PC-3 (cell line): ENCODE data around the gene DPPA2.

Experiments
- EZH2 ChIP-seq: fragments of 300-600 bp; sonication (generic); IDR thresholded peaks from one replicate; pipeline ENCODE4 v1.6.1; 2017; ENCODE audit warnings: antibody characterized with exemption, mild to moderate bottlenecking, low read length; ENCODE audit not compliant: unreplicated experiment
- EZH2phosphoT487 ChIP-seq: fragments of 300-600 bp; sonication (generic); IDR thresholded peaks from 2 replicates; pipeline ENCODE4 v1.6.1; 2018; ENCODE audit warnings: mild to moderate bottlenecking, antibody characterized with exemption, low read length, borderline replicate concordance
- TF ChIP-seq, protein P1 (sequence below): fragments of 300-600 bp; sonication (generic); conservative IDR thresholded peaks from 2 replicates; pipeline ENCODE4 v1.5.1; 2017; ENCODE audit warnings: antibody characterized with exemption, low read depth, mild to moderate bottlenecking, low read length

DNA sequence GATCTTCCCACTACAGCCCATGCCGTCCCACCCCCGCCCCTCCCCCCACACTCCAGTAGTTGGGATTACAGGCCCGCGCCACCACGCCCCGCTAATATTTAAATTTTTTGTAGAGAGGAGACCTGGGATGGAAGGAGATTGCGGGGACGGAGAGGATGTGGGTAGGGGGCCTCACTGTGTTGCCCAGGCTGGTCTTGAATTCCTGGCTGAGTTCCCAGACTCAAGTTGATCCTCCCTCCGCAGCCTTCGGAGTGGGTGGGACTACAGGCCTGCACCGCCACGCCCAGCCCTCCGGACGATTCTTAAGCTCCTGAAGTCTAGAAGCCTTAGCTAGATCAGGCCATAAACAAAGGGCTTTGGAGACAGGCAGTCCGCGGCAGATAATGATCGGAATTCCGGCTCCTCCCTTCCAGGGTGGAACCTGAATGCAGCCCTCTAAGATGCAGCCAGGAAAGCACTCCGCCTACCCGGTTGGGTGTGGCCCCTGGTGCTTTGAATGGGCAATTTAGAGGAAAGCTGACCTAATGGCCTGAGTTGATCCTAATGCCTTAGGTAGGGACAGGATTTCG lies at the start of gene DPPA2:
- TF ChIP-seq, protein P1, sequence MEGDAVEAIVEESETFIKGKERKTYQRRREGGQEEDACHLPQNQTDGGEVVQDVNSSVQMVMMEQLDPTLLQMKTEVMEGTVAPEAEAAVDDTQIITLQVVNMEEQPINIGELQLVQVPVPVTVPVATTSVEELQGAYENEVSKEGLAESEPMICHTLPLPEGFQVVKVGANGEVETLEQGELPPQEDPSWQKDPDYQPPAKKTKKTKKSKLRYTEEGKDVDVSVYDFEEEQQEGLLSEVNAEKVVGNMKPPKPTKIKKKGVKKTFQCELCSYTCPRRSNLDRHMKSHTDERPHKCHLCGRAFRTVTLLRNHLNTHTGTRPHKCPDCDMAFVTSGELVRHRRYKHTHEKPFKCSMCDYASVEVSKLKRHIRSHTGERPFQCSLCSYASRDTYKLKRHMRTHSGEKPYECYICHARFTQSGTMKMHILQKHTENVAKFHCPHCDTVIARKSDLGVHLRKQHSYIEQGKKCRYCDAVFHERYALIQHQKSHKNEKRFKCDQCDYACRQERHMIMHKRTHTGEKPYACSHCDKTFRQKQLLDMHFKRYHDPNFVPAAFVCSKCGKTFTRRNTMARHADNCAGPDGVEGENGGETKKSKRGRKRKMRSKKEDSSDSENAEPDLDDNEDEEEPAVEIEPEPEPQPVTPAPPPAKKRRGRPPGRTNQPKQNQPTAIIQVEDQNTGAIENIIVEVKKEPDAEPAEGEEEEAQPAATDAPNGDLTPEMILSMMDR: no peak
- TF ChIP-seq EZH2phosphoT487 (no peak), EZH2 (no peak)
